ENCODE measurements around the gene TPBGL.
"Not testable (repeated sequence)": the region's sequence is repeated elsewhere in the genome, so short reads cannot be mapped to it uniquely, and the experiment has no call there.

TPBGL gene

GRCh38 chr11:75271730-75272129 lies 31.2 kb downstream of the TPBGL start:
- H3K36me3 ChIP-seq, result peaks cover 12% of the 10 kb centered on the region
- no peak for DNase-seq
- no peak for TF ChIP-seq CTCF (IDR thresholded peaks at IDR 0.05; ENCODE audit: low read depth, low read length)
- H3K27ac ChIP-seq, result no peak overlapping the region
- no peaks in the 10 kb centered on the region for H3K9me3 ChIP-seq (ENCODE audit: severe bottlenecking)
- no peaks in the 10 kb centered on the region for H3K27me3 ChIP-seq (ENCODE audit: insufficient read depth, low read depth, severe bottlenecking)
- no peak overlapping the region for H3K4me3 ChIP-seq (ENCODE audit: low read depth, low read length)

GRCh38 chr11:75272391-75272790 lies 31.8 kb downstream of the TPBGL start:
- no peak for DNase-seq
- Histone ChIP-seq H3K9me3 (ENCODE audit: severe bottlenecking) (no peaks in the 10 kb centered on the region), H3K4me3 (ENCODE audit: low read depth, low read length) (no peak overlapping the region), H3K36me3 (peaks cover 14% of the 10 kb centered on the region), H3K27me3 (ENCODE audit: insufficient read depth, low read depth, severe bottlenecking) (no peaks in the 10 kb centered on the region), H3K27ac (no peak overlapping the region)
- TF ChIP-seq CTCF (IDR thresholded peaks at IDR 0.05; ENCODE audit: low read depth, low read length), result no peak

GRCh38 chr11:75272821-75273301 lies 32.3 kb downstream of the TPBGL start:
- Histone ChIP-seq H3K27me3 (ENCODE audit: insufficient read depth, low read depth, severe bottlenecking) (no peaks in the 10 kb centered on the region), H3K27ac (no peak overlapping the region), H3K9me3 (ENCODE audit: severe bottlenecking) (no peaks in the 10 kb centered on the region), H3K4me3 (ENCODE audit: low read depth, low read length) (no peak overlapping the region), H3K36me3 (peaks cover 19% of the 10 kb centered on the region)
- DNase-seq, result no peak
- TF ChIP-seq CTCF (IDR thresholded peaks at IDR 0.05; ENCODE audit: low read depth, low read length), result no peak

GRCh38 chr11:75273411-75274391 lies 33.1 kb downstream of the TPBGL start:
- H3K27me3 ChIP-seq (ENCODE audit: insufficient read depth, low read depth, severe bottlenecking), result no peaks in the 10 kb centered on the region
- no peak overlapping the region for H3K4me3 ChIP-seq (ENCODE audit: low read depth, low read length)
- no peaks in the 10 kb centered on the region for H3K9me3 ChIP-seq (ENCODE audit: severe bottlenecking)
- no peak for DNase-seq
- TF ChIP-seq CTCF (IDR thresholded peaks at IDR 0.05; ENCODE audit: low read depth, low read length), result no peak
- H3K36me3 ChIP-seq, result peaks cover 24% of the 10 kb centered on the region
- no peak overlapping the region for H3K27ac ChIP-seq

DNA sequence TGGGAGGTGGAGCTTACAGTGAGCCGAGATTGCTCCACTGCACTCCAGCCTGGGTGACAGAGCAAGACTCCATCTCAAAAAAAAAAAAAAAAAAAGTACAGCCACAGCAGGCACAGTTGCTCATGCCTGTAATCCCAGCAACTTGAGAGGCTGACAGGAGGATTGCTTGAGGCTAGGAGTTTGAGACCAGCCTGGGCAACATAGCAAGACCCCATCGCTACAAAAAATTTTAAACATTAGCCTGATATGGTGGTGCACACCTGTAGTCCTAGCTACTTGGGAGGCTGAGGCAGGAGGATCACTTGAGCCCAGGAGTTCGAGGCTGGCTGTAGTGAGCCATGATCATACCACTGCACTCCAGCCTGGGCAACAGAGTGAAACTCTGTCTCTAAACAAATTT lies 34.1 kb downstream of the TPBGL start:
- not testable (repeated sequence) for H3K27ac ChIP-seq; H3K4me3 ChIP-seq (ENCODE audit: low read depth, low read length); H3K27me3 ChIP-seq (ENCODE audit: insufficient read depth, low read depth, severe bottlenecking); DNase-seq; H3K9me3 ChIP-seq (ENCODE audit: severe bottlenecking)
- peaks cover 22% of the 10 kb centered on the region for H3K36me3 ChIP-seq

- peak; percentile 44 for DNase-seq
- TF ChIP-seq CTCF (IDR thresholded peaks at IDR 0.05; ENCODE audit: low read depth, low read length), result no peak
- Histone ChIP-seq H3K4me3 (ENCODE audit: low read depth, low read length) (no peak overlapping the region), H3K36me3 (peaks cover 22% of the 10 kb centered on the region), H3K27me3 (ENCODE audit: insufficient read depth, low read depth, severe bottlenecking) (no peaks in the 10 kb centered on the region), H3K27ac (no peak overlapping the region), H3K9me3 (ENCODE audit: severe bottlenecking) (no peaks in the 10 kb centered on the region)
These were observed 35.0 kb downstream of the TPBGL start for GRCh38 chr11:75275581-75275980.

Measured in WERI-Rb-1 (cell line).